ENCODE measurements around the gene CYB561D1.

Gene CYB561D1

GRCh38 chr1:109491372-109491771 lies 2.5 kb upstream of the CYB561D1 start:
- Histone ChIP-seq H3K9ac (ENCODE audit: low read depth, low read length) (no peak overlapping the region), H3K9me3 (ENCODE audit: insufficient read depth, low read depth, low read length) (no peaks in the 10 kb centered on the region), H3K27me3 (ENCODE audit: insufficient read depth, low read length) (no peaks in the 10 kb centered on the region), H3K36me3 (ENCODE audit: insufficient read depth, low read depth, low read length) (peaks cover 28% of the 10 kb centered on the region), H3K27ac (ENCODE audit: low read length) (no peak overlapping the region), H3K4me1 (ENCODE audit: insufficient read depth, low read length) (no peaks in the 10 kb centered on the region), H3K4me3 (ENCODE audit: low read length) (no peak overlapping the region)

- no peak overlapping the region for H3K27ac ChIP-seq (ENCODE audit: low read length)
- peaks cover 24% of the 10 kb centered on the region for H3K36me3 ChIP-seq (ENCODE audit: insufficient read depth, low read depth, low read length)
- H3K4me3 ChIP-seq (ENCODE audit: low read length), result no peak overlapping the region
- no peaks in the 10 kb centered on the region for H3K9me3 ChIP-seq (ENCODE audit: insufficient read depth, low read depth, low read length)
- H3K9ac ChIP-seq (ENCODE audit: low read depth, low read length), result no peak overlapping the region
- H3K27me3 ChIP-seq (ENCODE audit: insufficient read depth, low read length), result no peaks in the 10 kb centered on the region
- H3K4me1 ChIP-seq (ENCODE audit: insufficient read depth, low read length), result no peaks in the 10 kb centered on the region; the same call in 1 of the 2 replicates
Measured at GRCh38 chr1:109492779-109493178, 1.1 kb upstream of the CYB561D1 start.

GRCh38 chr1:109493227-109493626 lies 667 bp upstream of the CYB561D1 start:
- H3K36me3 ChIP-seq (ENCODE audit: insufficient read depth, low read depth, low read length), result peaks cover 20% of the 10 kb centered on the region; the same call in 1 of the 2 replicates
- H3K27ac ChIP-seq (ENCODE audit: low read length), result no peak overlapping the region
- H3K4me1 ChIP-seq (ENCODE audit: insufficient read depth, low read length), result no peaks in the 10 kb centered on the region; the same call in 1 of the 2 replicates
- peak overlapping the region; percentile 89; the same call in 1 of the 2 replicates for H3K4me3 ChIP-seq (ENCODE audit: low read length)
- H3K9ac ChIP-seq (ENCODE audit: low read depth, low read length), result 0 out of 2 replicates have a peak overlapping the region, but pooled peaks have one; percentile 19
- H3K9me3 ChIP-seq (ENCODE audit: insufficient read depth, low read depth, low read length), result no peaks in the 10 kb centered on the region
- no peaks in the 10 kb centered on the region for H3K27me3 ChIP-seq (ENCODE audit: insufficient read depth, low read length)

DNA sequence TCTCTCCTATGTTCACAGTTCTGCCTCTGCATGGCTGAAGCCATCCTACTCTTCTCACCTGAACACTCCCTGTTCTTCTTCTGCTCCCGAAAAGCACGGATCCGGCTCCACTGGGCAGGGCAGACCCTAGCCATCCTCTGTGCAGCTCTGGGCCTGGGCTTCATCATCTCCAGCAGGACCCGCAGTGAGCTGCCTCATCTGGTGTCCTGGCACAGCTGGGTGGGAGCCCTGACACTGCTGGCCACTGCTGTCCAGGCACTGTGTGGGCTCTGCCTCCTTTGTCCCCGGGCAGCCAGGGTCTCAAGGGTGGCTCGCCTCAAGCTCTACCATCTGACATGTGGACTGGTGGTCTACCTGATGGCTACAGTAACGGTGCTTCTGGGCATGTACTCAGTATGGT lies 1.8 kb downstream of the CYB561D1 start:
- 0 out of 2 replicates have a peak, but pooled peaks cover 6% of the 10 kb centered on the region for H3K36me3 ChIP-seq (ENCODE audit: insufficient read depth, low read depth, low read length)
- no peak overlapping the region for H3K27ac ChIP-seq (ENCODE audit: low read length)
- H3K4me1 ChIP-seq (ENCODE audit: insufficient read depth, low read length), result peaks cover 3% of the 10 kb centered on the region; the same call in 1 of the 2 replicates
- H3K9ac ChIP-seq (ENCODE audit: low read depth, low read length), result no peak overlapping the region
- H3K4me3 ChIP-seq (ENCODE audit: low read length), result no peak overlapping the region
- H3K9me3 ChIP-seq (ENCODE audit: insufficient read depth, low read depth, low read length), result no peaks in the 10 kb centered on the region
- no peaks in the 10 kb centered on the region for H3K27me3 ChIP-seq (ENCODE audit: insufficient read depth, low read length)

DNA sequence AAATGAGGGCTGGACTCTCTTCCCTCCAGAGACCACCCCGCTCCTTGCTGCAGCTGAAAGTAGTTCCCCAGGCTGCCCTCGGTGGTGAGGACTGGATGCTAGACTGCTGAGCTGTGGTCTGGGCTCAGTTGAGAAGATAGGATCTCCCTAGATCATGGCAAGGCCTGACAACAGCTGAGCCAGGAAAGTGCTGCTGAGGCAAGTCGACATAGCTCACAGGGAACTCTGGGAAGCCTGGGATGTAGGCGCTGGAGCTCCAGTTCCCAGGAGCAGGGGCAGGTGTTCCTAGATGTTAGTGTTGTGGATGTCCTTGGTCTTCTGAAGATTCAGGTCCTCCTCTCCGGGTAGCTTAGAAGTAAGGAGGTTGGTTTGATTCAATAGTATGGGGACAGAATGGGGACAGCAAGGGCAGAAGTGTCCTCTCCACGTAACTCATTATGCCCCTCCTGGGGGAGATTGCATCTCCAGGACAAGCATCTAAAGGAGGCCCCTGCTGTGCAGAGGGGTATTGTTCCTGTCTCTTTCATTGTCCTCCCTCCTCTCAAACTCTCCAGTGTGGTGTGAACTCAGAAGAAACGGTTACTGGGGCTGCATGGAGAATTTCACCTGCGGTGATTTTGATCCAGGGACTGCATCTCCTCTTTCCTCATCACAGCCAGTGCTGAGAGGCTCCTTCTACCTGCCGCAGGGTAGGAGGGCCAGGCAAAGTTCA lies 3.7 kb downstream of the CYB561D1 start:
- H3K27me3 ChIP-seq (ENCODE audit: insufficient read depth, low read length), result no peaks in the 10 kb centered on the region
- H3K4me1 ChIP-seq (ENCODE audit: insufficient read depth, low read length), result peaks cover 3% of the 10 kb centered on the region
- 0 out of 2 replicates have a peak, but pooled peaks cover 6% of the 10 kb centered on the region for H3K36me3 ChIP-seq (ENCODE audit: insufficient read depth, low read depth, low read length)
- H3K27ac ChIP-seq (ENCODE audit: low read length), result no peak overlapping the region
- H3K4me3 ChIP-seq (ENCODE audit: low read length), result no peak overlapping the region
- H3K9me3 ChIP-seq (ENCODE audit: insufficient read depth, low read depth, low read length), result no peaks in the 10 kb centered on the region
- no peak overlapping the region for H3K9ac ChIP-seq (ENCODE audit: low read depth, low read length)

DNA sequence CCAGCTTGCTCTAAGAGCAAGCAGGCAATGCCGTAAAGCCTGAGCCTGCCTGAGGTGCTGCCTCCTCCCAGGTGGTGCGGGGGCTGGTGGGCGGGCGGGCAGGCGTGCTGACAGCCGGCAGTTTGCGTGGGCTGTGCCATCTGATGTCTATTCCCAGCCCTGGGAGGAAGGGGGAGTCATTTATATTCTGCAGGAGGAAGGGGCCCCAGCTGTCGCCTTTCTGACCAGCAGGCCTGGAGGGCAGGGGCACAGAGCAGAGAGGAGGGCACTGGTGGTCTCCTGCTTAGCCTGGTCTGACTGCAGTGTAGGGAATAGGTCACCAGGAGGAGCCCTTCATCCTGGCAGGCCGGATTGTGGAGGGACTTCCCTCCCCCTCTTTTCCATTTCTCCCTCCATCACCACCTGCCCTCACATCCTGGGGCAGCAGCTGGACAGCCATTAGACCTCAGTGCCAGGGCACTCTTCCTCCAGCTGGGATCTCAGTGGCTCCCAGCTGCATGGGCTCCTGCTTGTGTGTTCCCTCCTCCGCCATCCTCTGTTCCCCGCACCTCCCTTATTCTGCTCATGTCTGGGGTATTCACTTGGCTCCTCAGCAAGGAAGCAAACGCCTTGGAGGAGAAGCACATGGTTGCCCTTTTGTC lies 4.4 kb downstream of the CYB561D1 start:
- H3K9me3 ChIP-seq (ENCODE audit: insufficient read depth, low read depth, low read length), result no peaks in the 10 kb centered on the region
- H3K4me3 ChIP-seq (ENCODE audit: low read length), result no peak overlapping the region
- peaks cover 3% of the 10 kb centered on the region for H3K4me1 ChIP-seq (ENCODE audit: insufficient read depth, low read length)
- no peak overlapping the region for H3K27ac ChIP-seq (ENCODE audit: low read length)
- H3K36me3 ChIP-seq (ENCODE audit: insufficient read depth, low read depth, low read length), result 0 out of 2 replicates have a peak, but pooled peaks cover 6% of the 10 kb centered on the region
- 0 out of 2 replicates have a peak overlapping the region, but pooled peaks have one; percentile 28 for H3K9ac ChIP-seq (ENCODE audit: low read depth, low read length)
- no peaks in the 10 kb centered on the region for H3K27me3 ChIP-seq (ENCODE audit: insufficient read depth, low read length)

DNA sequence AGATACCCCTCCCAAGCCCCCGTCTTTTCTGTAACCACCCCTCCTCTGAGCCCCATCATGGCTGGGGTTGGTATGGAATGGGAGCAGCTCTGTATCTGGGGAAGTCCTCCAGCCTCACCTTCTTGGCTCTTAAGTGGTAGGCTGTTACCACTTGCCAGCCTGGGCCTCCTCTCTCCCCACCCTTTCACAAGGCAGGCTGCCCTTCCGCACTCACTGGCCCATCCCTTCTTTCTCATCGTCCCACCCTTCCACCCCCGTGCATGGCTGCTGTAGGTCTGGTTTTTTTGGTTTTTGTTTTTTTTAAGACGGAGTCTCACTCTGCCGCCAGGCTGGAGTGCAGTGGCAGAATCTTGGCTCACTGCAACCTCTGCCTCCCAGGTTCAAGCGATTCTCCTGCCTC lies 5.2 kb downstream of the CYB561D1 start:
- no peaks in the 10 kb centered on the region for H3K9me3 ChIP-seq (ENCODE audit: insufficient read depth, low read depth, low read length)
- H3K27ac ChIP-seq (ENCODE audit: low read length), result no peak overlapping the region
- H3K27me3 ChIP-seq (ENCODE audit: insufficient read depth, low read length), result no peaks in the 10 kb centered on the region
- no peak overlapping the region for H3K4me3 ChIP-seq (ENCODE audit: low read length)
- H3K4me1 ChIP-seq (ENCODE audit: insufficient read depth, low read length), result peaks cover 3% of the 10 kb centered on the region
- no peak overlapping the region for H3K9ac ChIP-seq (ENCODE audit: low read depth, low read length)
- H3K36me3 ChIP-seq (ENCODE audit: insufficient read depth, low read depth, low read length), result 0 out of 2 replicates have a peak, but pooled peaks cover 6% of the 10 kb centered on the region

DNA sequence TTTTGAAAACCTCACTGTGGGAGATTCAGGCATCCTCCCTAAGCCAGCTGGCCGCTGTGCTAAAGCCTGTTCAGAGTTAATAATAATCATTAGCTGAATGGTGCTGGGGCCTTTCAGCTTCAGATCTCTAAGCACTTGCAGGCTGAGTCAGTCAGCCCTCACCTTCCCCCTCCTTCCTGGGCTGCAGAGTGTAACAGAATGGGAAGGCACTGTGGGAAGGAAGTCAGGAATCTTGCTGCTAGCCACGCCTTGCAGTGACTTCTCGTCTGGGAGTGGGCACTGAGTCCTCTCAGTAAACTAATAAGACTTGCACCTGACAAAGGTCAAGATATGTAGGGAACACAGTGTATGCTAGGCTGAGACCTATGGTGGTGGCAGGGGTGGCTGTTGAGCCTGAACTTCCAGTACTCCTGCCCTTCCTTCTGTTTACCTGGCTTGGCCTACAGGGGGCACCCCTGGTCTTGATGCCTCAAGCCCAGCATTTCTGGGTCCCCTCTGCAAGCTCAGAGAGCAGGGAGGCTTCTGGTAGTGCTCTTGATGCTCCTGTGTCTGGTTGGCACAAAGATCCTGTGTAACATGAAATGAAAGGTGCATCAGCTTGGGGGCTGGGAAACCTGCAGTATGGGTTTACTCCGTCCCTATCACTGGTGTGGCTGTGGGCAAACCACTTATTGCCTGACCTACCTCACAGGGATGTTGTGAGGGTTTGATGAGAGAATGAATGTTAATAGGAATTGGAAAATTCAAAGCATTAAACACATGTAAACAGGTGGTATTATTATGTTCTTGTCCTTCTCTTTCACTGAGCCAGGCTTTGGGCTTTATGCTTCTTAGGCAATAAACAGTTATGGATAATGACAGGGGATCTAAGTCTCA lies 6.0 kb downstream of the CYB561D1 start:
- H3K27ac ChIP-seq (ENCODE audit: low read length), result no peak overlapping the region
- H3K36me3 ChIP-seq (ENCODE audit: insufficient read depth, low read depth, low read length), result 0 out of 2 replicates have a peak, but pooled peaks cover 6% of the 10 kb centered on the region
- H3K9me3 ChIP-seq (ENCODE audit: insufficient read depth, low read depth, low read length), result no peaks in the 10 kb centered on the region
- no peak overlapping the region for H3K9ac ChIP-seq (ENCODE audit: low read depth, low read length)
- no peak overlapping the region for H3K4me3 ChIP-seq (ENCODE audit: low read length)
- no peaks in the 10 kb centered on the region for H3K27me3 ChIP-seq (ENCODE audit: insufficient read depth, low read length)
- peaks cover 3% of the 10 kb centered on the region for H3K4me1 ChIP-seq (ENCODE audit: insufficient read depth, low read length)

- Histone ChIP-seq H3K4me3 (ENCODE audit: low read length) (no peak overlapping the region), H3K36me3 (ENCODE audit: insufficient read depth, low read depth, low read length) (0 out of 2 replicates have a peak, but pooled peaks cover 6% of the 10 kb centered on the region), H3K9ac (ENCODE audit: low read depth, low read length) (no peak overlapping the region), H3K4me1 (ENCODE audit: insufficient read depth, low read length) (peaks cover 3% of the 10 kb centered on the region), H3K27ac (ENCODE audit: low read length) (no peak overlapping the region), H3K9me3 (ENCODE audit: insufficient read depth, low read depth, low read length) (no peaks in the 10 kb centered on the region), H3K27me3 (ENCODE audit: insufficient read depth, low read length) (no peaks in the 10 kb centered on the region)
Measured at GRCh38 chr1:109500941-109501381, 7.1 kb downstream of the CYB561D1 start.

- peaks cover 3% of the 10 kb centered on the region for H3K4me1 ChIP-seq (ENCODE audit: insufficient read depth, low read length)
- 0 out of 2 replicates have a peak, but pooled peaks cover under 1% of the 10 kb centered on the region for H3K36me3 ChIP-seq (ENCODE audit: insufficient read depth, low read depth, low read length)
- no peak overlapping the region for H3K4me3 ChIP-seq (ENCODE audit: low read length)
- no peak overlapping the region for H3K9ac ChIP-seq (ENCODE audit: low read depth, low read length)
- no peaks in the 10 kb centered on the region; the same call in 1 of the 2 replicates for H3K27me3 ChIP-seq (ENCODE audit: insufficient read depth, low read length)
- no peaks in the 10 kb centered on the region for H3K9me3 ChIP-seq (ENCODE audit: insufficient read depth, low read depth, low read length)
- H3K27ac ChIP-seq (ENCODE audit: low read length), result no peak overlapping the region
Measured at GRCh38 chr1:109501644-109502363, 7.9 kb downstream of the CYB561D1 start.

Data from iPS-20b (cell line).